GM19193 (cell line): ENCODE results near the gene ZNF205.
A peak's percentile ranks its signal among the peaks of the same experiment; 100 is the strongest.

ENCODE experiments used
- POLR2A ChIP-seq: IDR thresholded peaks from 4 replicates; pipeline ENCODE4 v1.6.1; 2011; ENCODE audit not compliant: insufficient read depth, insufficient read length; ENCODE audit errors: extremely low read depth

ZNF205 gene

GRCh38 chr16:3149193-3149530, 36.8 kb downstream of the ZNF205 start:
- no peak for TF ChIP-seq POLR2A

- TF ChIP-seq POLR2A = no peak
These were observed 37.4 kb downstream of the ZNF205 start for GRCh38 chr16:3149630-3150345.

GRCh38 chr16:3150346-3151218, 38.2 kb downstream of the ZNF205 start:
- TF ChIP-seq POLR2A = peak; percentile 12

GRCh38 chr16:3152027-3152276, 39.6 kb downstream of the ZNF205 start:
- no peak for TF ChIP-seq POLR2A

- no peak for TF ChIP-seq POLR2A
These were observed 40.0 kb downstream of the ZNF205 start for GRCh38 chr16:3152277-3152990.

- TF ChIP-seq POLR2A = no peak
These were observed 40.6 kb downstream of the ZNF205 start for GRCh38 chr16:3152991-3153368.

- TF ChIP-seq POLR2A = no peak
These were observed 42.8 kb downstream of the ZNF205 start for GRCh38 chr16:3155181-3155580.

GRCh38 chr16:3155972-3156371, 43.6 kb downstream of the ZNF205 start:
- TF ChIP-seq POLR2A = no peak

GRCh38 chr16:3157229-3158025, 45.0 kb downstream of the ZNF205 start:
- TF ChIP-seq POLR2A = no peak

GRCh38 chr16:3158026-3158509, 45.7 kb downstream of the ZNF205 start:
- TF ChIP-seq POLR2A = no peak

GRCh38 chr16:3158510-3159314, 46.3 kb downstream of the ZNF205 start:
- peak; percentile 7 for TF ChIP-seq POLR2A

- no peak for TF ChIP-seq POLR2A
These were observed 49.0 kb downstream of the ZNF205 start for GRCh38 chr16:3161235-3162018.
